CD4-positive, alpha-beta T cell (primary cell): ENCODE data around the gene TSPAN2. TPM values are rescaled to one million over a fixed set of nuclear protein-coding genes. Genes with fewer than 3 reads are reported as not detected.

Source experiments
- ATAC-seq: fragments of 200-7000 bp; cut with Tn5 transposase; one replicate; pipeline ENCODE4 v1.10.0; 2022; ENCODE audit warnings: mild to moderate bottlenecking; ENCODE audit not compliant: poor library complexity
- CTCF ChIA-PET: fragments of 350-600 bp; sonication (Branson Sonifier 250); formaldehyde crosslinking; loops from one replicate; lab custom pipeline; 2021; ENCODE audit warnings: antibody characterized with exemption, inconsistent platforms; lab: Charles Lee
- POLR2A ChIA-PET: fragments of 350-600 bp; sonication (Branson Sonifier 250); formaldehyde crosslinking; loops from one replicate; lab custom pipeline; 2021; ENCODE audit warnings: antibody characterized with exemption, inconsistent platforms; lab: Charles Lee
- DNase-seq, 14 experiments: peaks; one replicate each; pipeline ENCODE4 v3.0.0-alpha.2; 2013 to 2020; ENCODE audit warnings: mixed read lengths in 2 of 14
- H3K27ac ChIP-seq, 2 donors: one replicate each; pipeline versions ENCODE4 v1.5.1 to v1.7.0; 2013; ENCODE audit warnings: low read length in 2 of 2, low read depth in 1 of 2, mild to moderate bottlenecking in 1 of 2
- H3K27me3 ChIP-seq, 2 experiments: 1 replicate in 1 of 2; 2 replicates in 1 of 2; pipeline versions ENCODE4 v1.6.1 to v1.7.0; 2013; ENCODE audit warnings: low read length in 2 of 2, control low read depth in 1 of 2, mild to moderate bottlenecking in 1 of 2, moderate library complexity in 1 of 2; ENCODE audit not compliant: insufficient read depth in 2 of 2, control insufficient read depth in 1 of 2
- H3K36me3 ChIP-seq: one replicate; pipeline ENCODE4 v1.6.1; 2013; ENCODE audit warnings: low read length, control low read depth; ENCODE audit not compliant: insufficient read depth
- H3K4me1 ChIP-seq: one replicate; pipeline ENCODE4 v1.6.1; 2013; ENCODE audit warnings: low read length, control low read depth; ENCODE audit not compliant: insufficient read depth
- H3K4me3 ChIP-seq: one replicate; pipeline ENCODE4 v1.5.1; 2013; ENCODE audit warnings: mild to moderate bottlenecking, low read length, moderate library complexity
- H3K9me3 ChIP-seq, 2 experiments: 1 replicate in 1 of 2; 2 replicates in 1 of 2; pipeline versions ENCODE4 v1.6.1 to v1.7.0; 2013; ENCODE audit warnings: low read length in 2 of 2, mild to moderate bottlenecking in 2 of 2, control low read depth in 1 of 2, moderate library complexity in 1 of 2; ENCODE audit not compliant: control insufficient read depth in 1 of 2, insufficient read depth in 1 of 2
- H3K27ac Mint-ChIP-seq: one replicate; pipeline ENCODE4 v1.8.0; 2020; ENCODE audit warnings: mixed read lengths
- H3K27me3 Mint-ChIP-seq: one replicate; pipeline ENCODE4 v1.8.0; 2021; ENCODE audit warnings: mixed read lengths
- H3K36me3 Mint-ChIP-seq: one replicate; pipeline ENCODE4 v1.8.0; 2021; ENCODE audit warnings: low read depth, mixed read lengths
- H3K4me1 Mint-ChIP-seq: one replicate; pipeline ENCODE4 v1.8.0; 2021; ENCODE audit warnings: low read depth, mixed read lengths
- H3K4me3 Mint-ChIP-seq: one replicate; pipeline ENCODE4 v1.8.0; 2020; ENCODE audit warnings: mild to moderate bottlenecking, mixed read lengths
- H3K9me3 Mint-ChIP-seq: one replicate; pipeline ENCODE4 v1.8.0; 2020; ENCODE audit warnings: mixed read lengths
- intact Hi-C, 2 experiments: fragments of 100-400 bp; cut with DNase I in 1 of 2; cut with micrococcal nuclease in 1 of 2; formaldehyde crosslinking; loops; one replicate each; pipeline versions ENCODE4 v1.15.1 to v1.9.0; 2023 to 2025; cut with DNase I, micrococcal nuclease
- total RNA-seq, 174 experiments: library from RNA in 2 of 174; stranded (reverse) in 2 of 174; gene quantifications; one replicate each; pipeline ENCODE4 v1.2.3 and lab custom pipeline; 2021 to 2026
- TF ChIP-seq, protein P1 (sequence below): fragments of 200-600 bp; IDR thresholded peaks from one replicate; pipeline ENCODE4 v1.8.0; 2022; ENCODE audit warnings: antibody characterized with exemption, mild to moderate bottlenecking

TSPAN2 gene
- total RNA-seq, 2 experiments from 2014 or later, result 0.95 to 1.6 TPM

DNA sequence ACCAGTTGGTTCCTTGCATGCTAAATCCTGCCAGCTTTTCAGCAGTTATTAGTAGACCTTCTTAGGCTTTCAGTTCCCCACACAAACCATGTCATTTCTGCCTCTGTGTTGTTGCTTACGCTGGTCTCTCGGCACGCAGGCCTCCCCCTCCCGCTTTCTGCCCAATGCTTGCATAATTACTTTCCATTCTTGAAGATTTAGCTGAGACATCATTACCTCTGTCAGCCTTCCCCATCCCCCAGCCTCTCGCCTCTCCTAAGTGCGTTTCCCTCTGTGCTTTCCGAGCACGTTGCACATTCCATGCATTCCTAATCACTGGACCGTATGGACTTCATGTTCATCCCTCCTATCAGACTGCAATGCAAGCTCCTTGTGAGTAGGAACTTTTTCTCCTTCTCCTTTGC is 32.9 kb downstream of the TSPAN2 start:
- TF ChIP-seq, protein P1, sequence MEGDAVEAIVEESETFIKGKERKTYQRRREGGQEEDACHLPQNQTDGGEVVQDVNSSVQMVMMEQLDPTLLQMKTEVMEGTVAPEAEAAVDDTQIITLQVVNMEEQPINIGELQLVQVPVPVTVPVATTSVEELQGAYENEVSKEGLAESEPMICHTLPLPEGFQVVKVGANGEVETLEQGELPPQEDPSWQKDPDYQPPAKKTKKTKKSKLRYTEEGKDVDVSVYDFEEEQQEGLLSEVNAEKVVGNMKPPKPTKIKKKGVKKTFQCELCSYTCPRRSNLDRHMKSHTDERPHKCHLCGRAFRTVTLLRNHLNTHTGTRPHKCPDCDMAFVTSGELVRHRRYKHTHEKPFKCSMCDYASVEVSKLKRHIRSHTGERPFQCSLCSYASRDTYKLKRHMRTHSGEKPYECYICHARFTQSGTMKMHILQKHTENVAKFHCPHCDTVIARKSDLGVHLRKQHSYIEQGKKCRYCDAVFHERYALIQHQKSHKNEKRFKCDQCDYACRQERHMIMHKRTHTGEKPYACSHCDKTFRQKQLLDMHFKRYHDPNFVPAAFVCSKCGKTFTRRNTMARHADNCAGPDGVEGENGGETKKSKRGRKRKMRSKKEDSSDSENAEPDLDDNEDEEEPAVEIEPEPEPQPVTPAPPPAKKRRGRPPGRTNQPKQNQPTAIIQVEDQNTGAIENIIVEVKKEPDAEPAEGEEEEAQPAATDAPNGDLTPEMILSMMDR, result no peak
- no peaks in the 10 kb centered on the region for H3K9me3 Mint-ChIP-seq
- no peak overlapping the region for H3K4me3 Mint-ChIP-seq
- Histone ChIP-seq H3K4me3 (no peak overlapping the region), H3K9me3 (no peaks in the 10 kb centered on the region), H3K4me1 (peaks cover 6% of the 10 kb centered on the region), H3K27me3 (no peaks in the 10 kb centered on the region), H3K27ac (no peak overlapping the region), H3K36me3 (peaks cover 6% of the 10 kb centered on the region)
- H3K36me3 Mint-ChIP-seq, result no peaks in the 10 kb centered on the region
- H3K27me3 Mint-ChIP-seq, result no peaks in the 10 kb centered on the region
- peaks cover 16% of the 10 kb centered on the region for H3K4me1 Mint-ChIP-seq
- ATAC-seq, result no peak
- no peak overlapping the region for H3K27ac Mint-ChIP-seq
- ChIA-PET CTCF (interaction anchor here (1.9 kb wide), 1 partner anchor 56 kb away, joined by 6 read pairs; no protein-coding TSS in a partner anchor), POLR2A (interaction anchor here (1.6 kb wide), 1 partner anchor 42 kb away, joined by 8 read pairs; no protein-coding TSS in a partner anchor)
- intact Hi-C loops, result loop anchor here in 1 of 2 experiments (10.0 kb wide), 1 partner anchor 712 kb away; no protein-coding TSS in a partner anchor
- no peak for DNase-seq

DNA sequence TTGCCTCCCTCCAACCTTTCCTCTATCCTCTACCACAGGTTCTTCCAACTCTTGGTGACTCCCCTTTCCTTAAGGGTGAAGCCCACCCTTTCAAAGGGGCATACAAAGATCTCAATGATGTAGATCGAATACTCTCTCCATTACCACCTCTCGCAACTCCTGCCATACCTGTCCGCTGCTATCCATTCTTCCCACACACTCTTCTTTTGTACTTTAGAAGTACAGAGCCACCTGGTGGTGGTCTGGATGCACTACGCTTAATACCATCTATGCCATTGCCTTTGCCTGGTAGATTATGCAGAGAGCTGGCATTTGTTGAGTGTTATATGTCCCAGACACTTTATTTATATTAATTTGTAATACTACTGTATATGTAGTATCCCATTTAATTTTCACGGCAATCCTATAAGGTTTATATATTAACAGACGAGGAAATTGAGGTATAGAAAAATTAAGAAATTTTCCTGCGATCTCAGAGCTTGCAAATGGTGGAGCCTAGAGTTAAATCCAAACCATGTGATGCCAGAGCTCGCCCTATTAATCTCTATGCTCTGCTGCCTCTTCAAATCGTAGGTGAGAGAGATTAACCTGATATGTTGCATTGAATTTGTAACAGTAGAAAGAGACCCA is 36.7 kb downstream of the TSPAN2 start:
- ChIA-PET POLR2A (interaction anchor here (1.4 kb wide), 1 partner anchor 46 kb away, joined by 4 read pairs; no protein-coding TSS in a partner anchor), CTCF (interaction anchor here (0.7 to 2.4 kb wide), 14 partner anchors 10 to 70 kb away, joined by 3 to 15 read pairs (median 4); no protein-coding TSS in a partner anchor)
- H3K36me3 ChIP-seq, result peaks cover 4% of the 10 kb centered on the region
- H3K4me3 ChIP-seq, result no peak overlapping the region
- TF ChIP-seq, protein P1, result peak; percentile 97
- peak; percentile 98 for ATAC-seq
- H3K27ac ChIP-seq, result no peak overlapping the region
- peaks cover 6% of the 10 kb centered on the region for H3K4me1 ChIP-seq
- H3K27me3 Mint-ChIP-seq, result no peaks in the 10 kb centered on the region
- intact Hi-C loops, result loop anchor here (1.0 to 10.0 kb wide), 4 partner anchors 35 to 708 kb away; partner anchors contain the start of gene TSPAN2 (in 1 of the 2)
- DNase-seq, result peak; percentile 10 to 78 (median 52)
- H3K4me3 Mint-ChIP-seq, result no peak overlapping the region
- no peaks in the 10 kb centered on the region for H3K36me3 Mint-ChIP-seq
- no peak overlapping the region for H3K27ac Mint-ChIP-seq
- H3K27me3 ChIP-seq, result no peaks in the 10 kb centered on the region
- H3K9me3 ChIP-seq, result no peaks in the 10 kb centered on the region
- H3K9me3 Mint-ChIP-seq, result no peaks in the 10 kb centered on the region
- peaks cover 6% of the 10 kb centered on the region for H3K4me1 Mint-ChIP-seq

DNA sequence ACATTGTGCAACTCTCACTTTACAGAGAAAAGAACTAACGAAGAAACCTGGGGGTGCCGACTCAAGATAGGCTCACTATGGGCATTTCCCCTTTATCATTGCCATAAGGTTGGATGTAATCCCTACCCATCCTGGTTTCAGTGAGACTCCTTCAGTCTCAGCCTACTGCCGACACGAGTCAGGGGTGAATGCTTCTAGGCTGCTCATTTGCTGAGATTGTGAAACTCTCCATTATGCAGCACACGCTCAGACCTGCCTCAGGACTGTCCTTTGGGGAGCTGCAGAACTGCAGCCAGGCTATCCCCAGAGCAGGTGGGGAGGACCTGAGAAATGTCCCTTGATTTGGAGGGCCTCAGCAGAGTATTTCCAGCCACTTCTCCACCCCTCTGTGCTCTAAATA is 37.5 kb downstream of the TSPAN2 start:
- ChIA-PET CTCF (interaction anchor here (1.5 to 2.3 kb wide), 4 partner anchors 19 to 55 kb away, joined by 4 to 15 read pairs (median 8); no protein-coding TSS in a partner anchor), POLR2A (interaction anchor here (1.4 kb wide), 1 partner anchor 47 kb away, joined by 4 read pairs; no protein-coding TSS in a partner anchor)
- TF ChIP-seq, protein P1, result no peak
- no peaks in the 10 kb centered on the region for H3K27me3 Mint-ChIP-seq
- ATAC-seq (no peak), DNase-seq (no peak)
- H3K9me3 Mint-ChIP-seq, result no peaks in the 10 kb centered on the region
- peaks cover 6% of the 10 kb centered on the region for H3K4me1 Mint-ChIP-seq
- no peaks in the 10 kb centered on the region for H3K36me3 Mint-ChIP-seq
- Histone ChIP-seq H3K4me1 (peaks cover 6% of the 10 kb centered on the region), H3K4me3 (no peak overlapping the region), H3K27ac (no peak overlapping the region), H3K27me3 (no peaks in the 10 kb centered on the region), H3K9me3 (no peaks in the 10 kb centered on the region), H3K36me3 (no peaks in the 10 kb centered on the region)
- intact Hi-C loops, result loop anchor here (1.0 to 10.0 kb wide), 4 partner anchors 35 to 707 kb away; partner anchors contain the start of gene TSPAN2 (in 1 of the 2)
- no peak overlapping the region for H3K4me3 Mint-ChIP-seq
- H3K27ac Mint-ChIP-seq, result no peak overlapping the region
